ENCODE data around the gene SND1.

Gene SND1

DNA sequence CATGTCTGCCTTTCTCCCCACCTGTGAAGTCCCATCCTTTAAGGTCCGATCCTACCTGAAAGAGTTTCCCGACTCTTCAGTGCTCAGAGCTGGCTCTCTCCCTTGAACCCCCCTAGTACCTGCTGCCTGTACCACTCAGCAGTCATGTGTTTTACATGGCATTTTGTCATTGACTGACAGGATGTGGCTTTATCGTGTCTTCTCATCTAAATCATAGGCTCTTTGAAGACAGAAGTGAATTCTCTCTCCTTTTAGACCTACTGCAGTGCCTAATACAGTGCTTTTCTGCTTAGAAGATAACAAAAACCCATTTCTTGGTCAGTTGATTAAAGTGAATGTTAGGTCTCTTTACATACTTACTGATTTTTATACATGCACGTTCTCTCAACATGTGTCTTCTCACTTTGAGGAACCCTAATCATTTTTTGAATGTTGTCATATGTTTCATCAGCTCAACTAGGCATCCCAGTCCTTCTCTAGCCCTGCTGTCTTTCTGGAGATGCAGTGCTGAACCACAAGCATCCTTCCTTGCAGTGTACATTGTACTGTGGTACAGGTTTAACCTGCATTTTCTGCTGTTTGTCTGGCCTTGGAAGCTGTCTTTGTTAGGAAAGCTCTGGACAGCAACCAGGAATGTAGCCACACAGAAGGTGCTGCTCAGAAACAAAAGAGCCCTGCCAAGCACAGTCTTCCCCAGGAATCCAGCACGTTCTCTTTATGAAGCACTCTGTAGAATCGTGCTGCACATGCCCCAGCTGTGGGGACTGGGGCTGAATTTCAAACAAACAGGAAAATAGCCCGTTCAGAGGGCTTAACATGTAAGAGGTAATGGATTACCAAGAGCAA, 407.4 kb downstream of the SND1 start:
- FAIRE-seq (no peak), DNase-seq (ENCODE audit: low spot score) (no peak)

DNA sequence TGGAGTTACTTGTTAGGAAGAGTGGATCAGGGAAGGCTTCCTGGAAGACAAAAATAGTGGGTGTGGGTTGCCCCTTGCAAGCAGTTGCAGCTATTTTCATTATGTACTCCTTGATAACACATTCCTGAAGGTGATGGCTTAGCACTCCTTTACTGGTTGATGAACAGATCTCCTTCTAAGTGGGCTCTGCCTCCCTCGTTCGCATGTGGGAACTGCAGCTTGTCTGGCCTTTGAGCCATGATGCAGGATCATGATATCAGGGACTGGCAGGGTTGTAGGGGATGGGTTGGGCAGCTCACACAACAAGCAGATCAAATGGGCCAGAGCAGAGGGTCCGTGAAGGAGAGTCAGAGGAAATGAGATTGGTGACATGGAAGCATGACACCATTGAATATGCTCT, 408.0 kb downstream of the SND1 start:
- no peak for DNase-seq (ENCODE audit: low spot score)
- FAIRE-seq, result no peak

DNA sequence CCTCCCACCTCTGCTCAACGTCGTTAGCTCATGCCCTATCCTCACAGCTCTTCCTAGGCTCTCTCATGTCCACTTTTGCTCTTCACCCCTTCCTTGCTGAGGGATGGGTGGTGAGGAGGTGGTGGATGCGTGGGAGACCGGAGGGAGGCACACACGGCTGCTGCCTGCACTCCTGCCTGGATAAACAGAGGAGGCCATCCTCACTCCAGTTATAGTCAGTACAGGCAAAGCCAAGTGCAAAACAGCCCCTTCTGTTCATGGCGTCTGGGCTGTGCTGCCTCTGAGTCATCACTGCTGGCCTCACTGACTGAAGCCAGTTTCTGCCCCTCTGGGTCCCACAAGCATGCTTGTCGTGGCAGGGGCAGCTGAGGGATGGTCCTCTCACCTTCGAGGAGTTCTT, 411.1 kb downstream of the SND1 start:
- no peak for DNase-seq (ENCODE audit: low spot score)
- FAIRE-seq, result no peak

DNA sequence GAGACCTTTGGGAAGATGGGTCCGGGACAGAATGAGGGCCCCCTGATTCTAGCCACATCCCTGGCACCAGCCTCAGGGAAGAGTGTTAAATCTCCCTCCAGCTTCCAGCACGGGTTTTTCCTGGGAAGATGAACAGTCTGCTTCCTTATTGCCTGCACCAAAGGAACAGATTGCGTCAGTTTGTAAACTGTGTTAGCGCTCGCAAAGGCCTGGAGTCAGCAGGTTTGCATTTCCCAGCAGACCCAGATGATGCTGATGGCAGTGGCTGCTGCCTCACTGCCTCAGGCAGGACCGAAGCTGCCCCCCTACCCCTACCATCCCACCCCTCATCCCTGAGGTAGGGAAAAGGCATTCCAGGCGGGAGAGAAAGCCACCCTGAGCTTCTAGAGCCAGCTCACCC, 413.9 kb downstream of the SND1 start:
- FAIRE-seq, result no peak
- DNase-seq (ENCODE audit: low spot score), result no peak

DNA sequence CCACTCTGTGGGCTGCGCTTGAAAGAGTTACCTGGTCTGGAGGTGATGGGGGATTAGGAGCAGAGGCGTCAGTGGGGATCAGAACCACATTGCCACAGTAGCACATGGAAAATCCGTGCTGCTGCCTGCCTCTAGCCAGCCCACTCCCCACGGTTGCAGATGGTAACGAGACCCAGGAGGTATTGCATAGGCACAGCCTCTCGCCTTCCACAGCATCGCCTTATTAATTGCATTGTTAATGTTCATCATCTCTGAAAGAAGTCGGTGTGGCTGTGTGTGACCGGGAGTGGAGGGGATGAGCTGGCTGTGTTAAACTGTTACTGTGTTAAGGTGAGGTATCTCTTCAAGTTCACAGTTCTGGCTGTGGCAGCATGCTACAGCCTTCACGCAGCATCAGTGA, 414.4 kb downstream of the SND1 start:
- DNase-seq (ENCODE audit: low spot score) (no peak), FAIRE-seq (no peak)

DNA sequence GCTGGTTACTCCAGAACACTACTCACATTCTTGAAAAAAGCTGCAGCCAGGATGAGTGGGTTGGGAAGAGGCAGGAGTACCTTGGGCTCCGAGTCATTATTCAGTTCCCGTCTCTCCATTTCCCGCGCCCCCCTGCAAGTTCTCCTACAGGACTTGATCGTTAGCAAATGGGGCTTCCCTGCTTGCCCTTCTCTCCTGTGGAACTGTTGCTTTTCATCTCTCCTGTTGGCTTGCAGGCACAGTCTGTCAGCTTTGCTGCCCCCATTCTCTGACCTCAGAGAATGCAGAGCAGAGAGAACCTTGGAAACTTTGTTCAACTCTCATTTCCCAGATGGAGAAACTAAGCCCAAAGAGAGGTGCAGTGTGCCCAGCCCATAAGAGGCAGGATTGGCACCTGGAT, 414.9 kb downstream of the SND1 start:
- FAIRE-seq, result no peak

GRCh38 chr7:128067983-128068382, 416.0 kb downstream of the SND1 start:
- FAIRE-seq (no peak), DNase-seq (ENCODE audit: low spot score) (no peak)

More for the DNA sequence above, 414.9 kb downstream of the SND1 start:
- DNase-seq (ENCODE audit: low spot score), result no peak

DNA sequence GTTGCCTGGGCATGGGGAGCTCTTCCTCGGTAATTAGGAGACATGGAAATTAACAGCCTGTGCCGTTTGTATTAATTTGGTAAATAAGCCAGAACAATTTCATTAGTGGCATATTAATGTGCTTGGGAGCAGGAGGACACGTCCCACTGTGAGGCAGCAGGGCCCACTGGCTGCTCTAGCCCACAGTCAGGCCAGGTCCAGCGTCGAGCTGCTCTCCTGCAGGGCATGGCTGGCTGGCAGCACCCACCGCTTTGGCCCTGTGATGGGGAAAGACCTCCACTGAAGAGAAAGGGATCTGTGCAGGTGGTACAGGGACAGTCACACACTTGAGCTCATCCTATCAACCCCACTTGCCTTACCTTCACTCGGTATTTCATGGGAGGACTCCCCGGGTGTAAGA, 416.8 kb downstream of the SND1 start:
- no peak for DNase-seq (ENCODE audit: low spot score)
- FAIRE-seq, result no peak

DNA sequence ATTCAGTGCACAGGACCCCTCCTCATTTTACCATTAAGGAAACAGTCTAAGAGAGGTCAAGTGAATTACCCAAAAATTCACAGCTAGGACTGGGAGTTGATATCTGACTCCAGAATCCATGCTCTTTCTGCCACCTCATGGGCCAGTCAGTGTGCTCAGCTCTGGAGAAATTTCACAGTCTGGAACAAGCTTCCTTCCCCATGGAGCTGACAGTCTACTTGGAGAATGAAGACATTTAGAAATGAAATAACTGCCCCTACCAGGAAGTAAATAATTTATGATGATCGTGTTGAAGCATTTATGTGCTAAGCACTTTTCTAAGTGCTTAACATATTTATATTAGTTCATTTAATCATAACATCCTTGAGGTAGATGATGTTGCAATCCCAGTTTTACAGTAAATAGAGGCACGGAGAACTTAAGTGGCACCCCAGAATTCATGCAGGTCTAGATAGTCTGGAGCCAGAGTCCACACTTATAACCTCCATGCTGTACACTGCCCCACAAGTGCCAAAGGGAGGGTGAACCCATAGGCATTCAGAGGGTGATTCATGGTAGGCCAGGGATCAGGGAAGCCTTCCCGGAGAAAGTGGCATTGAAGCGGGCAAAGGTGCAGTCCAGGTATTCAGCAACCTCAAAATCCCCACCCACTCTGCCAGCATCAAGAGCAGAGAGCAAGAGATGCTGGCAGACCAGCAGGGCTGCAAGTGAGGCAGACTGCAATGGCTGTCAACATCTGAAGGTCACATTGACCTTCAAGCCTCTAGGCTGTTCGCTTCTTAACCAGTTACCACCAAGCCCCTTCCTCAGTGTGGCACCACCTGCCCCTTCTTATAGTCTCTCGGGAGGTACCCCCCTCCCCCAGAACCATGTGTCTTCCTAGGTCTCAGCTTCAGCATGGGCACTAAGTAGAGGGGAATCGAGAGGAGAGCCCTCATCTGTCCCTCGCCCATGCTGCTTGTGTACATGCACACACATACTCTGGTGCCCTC, 417.7 kb downstream of the SND1 start:
- DNase-seq (ENCODE audit: low spot score), result no peak
- no peak for FAIRE-seq

GRCh38 chr7:128071376-128071775, 419.4 kb downstream of the SND1 start:
- no peak for DNase-seq (ENCODE audit: low spot score)
- FAIRE-seq, result no peak

GRCh38 chr7:128071801-128072200, 419.8 kb downstream of the SND1 start:
- FAIRE-seq, result no peak

DNA sequence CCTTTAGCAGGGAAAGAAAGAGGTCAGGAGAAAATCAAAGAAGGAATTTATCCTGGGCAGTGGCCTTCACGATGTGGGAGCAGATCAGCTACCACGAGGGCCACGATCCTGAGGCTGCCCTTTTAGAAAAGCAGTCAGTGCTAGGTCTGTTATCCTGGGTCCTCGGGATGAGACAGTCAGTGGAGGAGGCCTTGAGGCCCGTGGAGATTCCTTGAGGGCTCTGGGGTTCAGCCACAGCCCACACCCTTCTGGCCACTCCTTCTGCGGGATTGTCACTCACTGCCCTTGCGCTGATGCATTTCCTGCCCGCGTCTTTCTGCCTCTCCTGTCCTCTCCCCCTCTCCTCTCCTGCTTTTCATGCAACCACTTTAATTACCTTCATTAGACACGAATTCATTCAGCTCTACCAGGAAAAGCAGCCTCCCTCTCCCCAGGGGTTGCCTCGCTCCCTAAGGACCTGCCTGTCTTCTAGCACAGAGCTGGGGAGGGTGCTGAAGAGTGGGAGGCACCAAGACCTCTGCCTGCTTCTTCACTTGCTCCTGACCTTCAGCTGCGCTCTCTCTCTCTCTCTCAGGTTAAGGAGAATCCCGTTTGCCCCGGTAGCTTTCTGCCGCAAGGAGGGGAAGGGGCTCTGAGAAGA, 421.8 kb downstream of the SND1 start:
- DNase-seq (ENCODE audit: low spot score) (no peak), FAIRE-seq (no peak)

More at GRCh38 chr7:128071801-128072200, 419.8 kb downstream of the SND1 start:
- no peak for DNase-seq (ENCODE audit: low spot score)

DNA sequence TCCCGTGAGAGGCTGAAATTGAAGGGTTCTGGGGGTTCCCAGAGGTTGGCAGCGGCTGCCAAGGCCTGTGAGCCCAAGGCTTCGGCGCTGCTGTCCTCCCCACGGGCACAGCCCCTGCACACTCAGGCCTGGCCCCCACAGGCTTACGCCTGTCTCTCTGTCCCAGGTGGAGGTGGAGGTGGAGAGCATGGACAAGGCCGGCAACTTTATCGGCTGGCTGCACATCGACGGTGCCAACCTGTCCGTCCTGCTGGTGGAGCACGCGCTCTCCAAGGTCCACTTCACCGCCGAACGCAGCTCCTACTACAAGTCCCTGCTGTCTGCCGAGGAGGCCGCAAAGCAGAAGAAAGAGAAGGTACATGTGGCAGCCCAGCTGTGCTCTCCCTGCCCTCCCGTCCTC, 422.3 kb downstream of the SND1 start:
- DNase-seq (ENCODE audit: low spot score), result no peak
- FAIRE-seq, result no peak

DNA sequence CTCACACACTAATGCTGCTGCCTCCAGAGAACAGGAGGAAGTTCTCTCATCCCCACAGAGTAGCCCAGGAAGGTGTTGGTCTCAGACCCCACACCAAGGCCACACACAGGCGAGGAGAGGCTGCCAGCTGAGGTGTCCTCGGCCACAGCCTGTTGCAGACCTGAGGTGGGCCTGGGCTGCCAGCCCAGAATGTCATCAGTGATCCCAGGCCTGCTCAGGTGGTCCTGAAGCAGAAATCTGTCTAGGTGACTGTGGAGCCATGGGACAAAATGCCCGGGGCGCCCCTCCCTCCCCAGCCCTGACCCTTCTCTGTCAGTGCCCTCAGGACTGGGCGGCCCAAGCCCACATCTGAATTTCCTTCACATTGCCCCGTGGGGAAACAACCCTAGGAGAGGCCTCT, 422.7 kb downstream of the SND1 start:
- no peak for DNase-seq (ENCODE audit: low spot score)
- no peak for FAIRE-seq

GRCh38 chr7:128075242-128076095, 423.5 kb downstream of the SND1 start:
- FAIRE-seq (no peak), DNase-seq (ENCODE audit: low spot score) (no peak)

DNA sequence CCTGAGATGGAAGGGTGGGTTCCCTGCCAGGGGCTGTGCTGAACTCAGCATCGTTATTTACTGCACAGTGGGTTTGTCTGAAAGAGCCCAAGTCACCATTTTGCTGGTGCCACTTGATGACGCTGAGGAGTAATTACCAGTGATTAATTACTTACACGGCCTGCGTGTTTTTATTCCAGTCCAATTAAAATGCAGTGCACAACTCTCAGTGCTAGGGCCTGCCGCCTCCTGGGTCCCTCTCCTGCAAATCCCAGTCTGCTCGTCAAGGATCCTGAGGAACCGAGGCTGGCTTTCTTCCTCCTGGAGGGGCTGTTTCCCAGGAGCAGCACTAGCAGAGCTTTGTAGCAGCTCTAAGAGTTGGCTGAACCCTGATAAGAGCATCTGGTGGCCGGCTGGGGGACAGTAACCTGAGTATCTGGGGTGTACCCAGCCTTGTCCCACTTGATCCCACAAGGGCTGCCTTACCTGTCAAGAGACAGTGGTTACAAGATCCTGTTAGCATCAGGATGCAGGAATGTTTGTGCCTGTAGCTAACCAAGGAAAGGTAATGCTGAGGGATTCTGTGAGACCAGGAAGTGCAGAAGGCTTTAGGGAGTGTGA, 424.3 kb downstream of the SND1 start:
- no peak for FAIRE-seq

DNA sequence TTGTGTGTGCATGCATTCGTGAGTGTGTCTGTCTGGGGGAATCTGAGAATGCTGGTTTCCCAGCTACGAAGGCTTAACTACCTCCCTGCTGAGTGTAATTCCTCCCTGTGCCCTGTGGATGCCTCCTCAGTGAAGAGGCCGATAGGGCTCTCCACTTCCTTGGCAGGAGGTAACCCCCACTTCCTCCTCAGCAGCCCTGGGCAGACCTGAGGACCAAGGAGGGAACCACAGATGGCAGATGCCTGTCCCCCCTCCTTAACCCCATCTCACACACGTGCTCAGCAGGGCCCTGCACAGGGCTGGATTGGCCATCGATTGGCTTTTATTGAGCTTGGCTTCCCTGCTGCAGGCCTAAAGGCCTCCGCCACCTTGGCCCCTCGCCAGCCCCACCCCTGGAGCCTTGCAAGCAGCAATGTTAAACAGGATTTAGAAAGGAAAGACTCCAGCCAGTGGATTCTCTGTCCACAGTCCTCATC, 424.8 kb downstream of the SND1 start:
- DNase-seq (ENCODE audit: low spot score) (no peak), FAIRE-seq (no peak)

More for the DNA sequence above, 424.3 kb downstream of the SND1 start:
- no peak for DNase-seq (ENCODE audit: low spot score)

- no peak for FAIRE-seq
- DNase-seq (ENCODE audit: low spot score), result no peak
These were observed 426.3 kb downstream of the SND1 start for GRCh38 chr7:128078309-128078708.

GRCh38 chr7:128080169-128080568, 428.2 kb downstream of the SND1 start:
- no peak for DNase-seq (ENCODE audit: low spot score)
- no peak for FAIRE-seq

GRCh38 chr7:128081351-128081750, 429.4 kb downstream of the SND1 start:
- no peak for DNase-seq (ENCODE audit: low spot score)
- no peak for FAIRE-seq

Data from urothelium cell line (cell line).